AG20443 (cell line): ENCODE measurements around the gene OTUB2.
"Not testable (repeated sequence)": the region's sequence is repeated elsewhere in the genome, so short reads cannot be mapped to it uniquely, and the experiment has no call there.

Experiments used
- DNase-seq: peaks from one replicate; pipeline ENCODE4 v3.0.0; 2012; ENCODE audit warnings: low spot score, mixed read lengths

Gene OTUB2

GRCh38 chr14:94056579-94057308 lies 30.6 kb downstream of the OTUB2 start:
- no peak for DNase-seq

- no peak for DNase-seq
Observed at GRCh38 chr14:94058128-94058673, 32.1 kb downstream of the OTUB2 start.

GRCh38 chr14:94058674-94059138 lies 32.6 kb downstream of the OTUB2 start:
- DNase-seq = no peak

GRCh38 chr14:94059998-94060397 lies 33.9 kb downstream of the OTUB2 start:
- DNase-seq = no peak

- peak; percentile 53 for DNase-seq
Observed at GRCh38 chr14:94062344-94062940, 36.3 kb downstream of the OTUB2 start.

- DNase-seq = no peak
Observed at GRCh38 chr14:94066089-94066676, 40.0 kb downstream of the OTUB2 start.

- not testable (repeated sequence) for DNase-seq
Observed at GRCh38 chr14:94072076-94072475, 45.9 kb downstream of the OTUB2 start.

- DNase-seq = no peak
Observed at GRCh38 chr14:94074534-94074933, 48.4 kb downstream of the OTUB2 start.

GRCh38 chr14:94075008-94075407 lies 48.9 kb downstream of the OTUB2 start:
- no peak for DNase-seq

- DNase-seq = no peak
Observed at GRCh38 chr14:94077111-94077821, 51.1 kb downstream of the OTUB2 start.

- DNase-seq = no peak
Observed at GRCh38 chr14:94077823-94078222, 51.7 kb downstream of the OTUB2 start.

- no peak for DNase-seq
Observed at GRCh38 chr14:94079891-94080620, 53.9 kb downstream of the OTUB2 start.

GRCh38 chr14:94080621-94081385 lies 54.7 kb downstream of the OTUB2 start, which contains the start of the genes DDX24 and IFI27L1:
Gene DDX24, minus strand, starts transcription at chr14:94081202. Its CDS starts 1,460 bp downstream, at chr14:94079742.
Gene IFI27L1, plus strand, starts transcription at chr14:94081310. Its CDS starts 15,628 bp downstream, at chr14:94096938.
- DNase-seq = peak; percentile 99

- no peak for DNase-seq
Observed at GRCh38 chr14:94081386-94081820, 55.3 kb downstream of the OTUB2 start.

- DNase-seq = no peak
Observed at GRCh38 chr14:94087891-94088290, 61.8 kb downstream of the OTUB2 start.

GRCh38 chr14:94088516-94088915 lies 62.4 kb downstream of the OTUB2 start:
- no peak for DNase-seq

- DNase-seq = no peak
Observed at GRCh38 chr14:94089479-94089878, 63.3 kb downstream of the OTUB2 start.

GRCh38 chr14:94093418-94093817 lies 67.3 kb downstream of the OTUB2 start:
- DNase-seq = no peak

GRCh38 chr14:94097091-94097490 lies 71.0 kb downstream of the OTUB2 start:
- DNase-seq = no peak
